ENCODE results near the gene SLC6A8.
A peak's percentile ranks its signal among the peaks of the same experiment; 100 is the strongest.

SLC6A8 gene

DNA sequence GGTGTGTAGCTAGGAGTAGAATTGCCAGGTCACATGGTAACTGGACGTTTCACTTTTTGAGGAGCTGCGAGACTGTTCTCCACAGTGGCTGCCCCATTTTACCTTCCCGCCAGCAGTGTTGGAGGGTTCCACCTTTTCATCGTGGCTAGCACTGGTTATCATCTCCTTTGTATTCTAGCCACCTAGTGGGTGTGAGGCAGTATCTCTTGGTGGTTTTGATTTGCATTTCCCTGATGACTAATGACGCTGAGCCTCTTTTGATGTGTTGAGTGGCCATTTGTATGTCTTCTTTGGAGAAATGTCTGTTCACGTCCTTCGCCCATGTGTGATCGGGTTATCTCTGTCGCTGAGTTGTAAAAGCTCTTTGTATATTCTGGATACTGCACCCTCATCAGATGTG is 47.5 kb downstream of the SLC6A8 start:
- TF ChIP-seq CTCF (conservative IDR thresholded peaks at IDR 0.05; ENCODE audit: low read depth), result no peak
- DNase-seq (ENCODE audit: low spot score), result no peak
- POLR2A ChIA-PET (ENCODE audit: low non-redundant PET), result no interaction called here
- H3K27ac ChIP-seq, result no peak overlapping the region
- CTCF ChIA-PET, result no interaction called here

DNA sequence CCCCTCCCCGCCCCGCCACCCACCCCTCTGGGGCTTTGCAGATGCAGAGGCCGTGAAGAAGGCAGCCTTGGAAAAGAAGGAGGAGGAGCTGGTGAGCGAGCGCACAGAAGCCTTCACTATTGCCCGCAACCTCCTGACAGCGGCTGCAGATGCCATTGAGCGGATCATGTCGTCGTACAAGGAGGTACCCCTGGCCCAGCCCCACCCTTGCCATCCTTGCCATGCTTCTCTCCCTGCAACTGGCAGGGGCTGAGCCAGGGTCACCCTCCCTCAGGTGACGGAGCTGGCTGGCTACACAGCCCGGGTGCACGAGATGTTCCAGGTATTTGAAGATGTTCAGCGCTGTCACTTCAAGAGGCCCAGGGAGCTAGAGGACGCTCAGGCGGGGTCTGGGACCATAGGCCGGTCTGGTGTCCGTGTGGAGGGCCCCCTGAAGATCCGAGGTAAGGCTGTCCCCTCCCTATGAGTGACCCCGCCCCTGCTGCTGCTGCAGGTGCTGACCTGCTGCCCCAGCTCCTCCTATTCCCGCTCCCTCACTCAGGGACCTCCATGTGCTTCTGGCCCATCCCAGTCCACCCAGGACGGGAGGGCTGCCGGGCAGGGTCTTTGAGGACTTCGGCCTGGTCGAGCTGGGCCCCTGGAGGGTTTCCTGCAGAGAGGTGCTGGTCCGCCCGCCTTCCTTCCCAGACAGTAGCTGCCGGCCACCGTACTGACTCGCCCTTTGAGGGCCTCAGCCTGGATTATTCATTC is 48.5 kb downstream of the SLC6A8 start:
- DNase-seq (ENCODE audit: low spot score), result no peak
- CTCF ChIA-PET, result interaction anchor here (0.6 kb wide), 1 partner anchor 12 kb away, joined by 4 read pairs; the partner anchor contains the start of gene BCAP31
- POLR2A ChIA-PET (ENCODE audit: low non-redundant PET), result no interaction called here
- TF ChIP-seq CTCF (conservative IDR thresholded peaks at IDR 0.05; ENCODE audit: low read depth), result no peak
- H3K27ac ChIP-seq, result no peak overlapping the region

GRCh38 chrX:153736871-153737441 is 49.2 kb downstream of the SLC6A8 start:
- POLR2A ChIA-PET (ENCODE audit: low non-redundant PET), result no interaction called here
- H3K27ac ChIP-seq, result no peak overlapping the region
- TF ChIP-seq CTCF (conservative IDR thresholded peaks at IDR 0.05; ENCODE audit: low read depth), result no peak
- CTCF ChIA-PET, result no interaction called here
- no peak for DNase-seq (ENCODE audit: low spot score)

GRCh38 chrX:153738056-153738605 is 50.4 kb downstream of the SLC6A8 start:
- no peak for TF ChIP-seq CTCF (conservative IDR thresholded peaks at IDR 0.05; ENCODE audit: low read depth)
- CTCF ChIA-PET, result no interaction called here
- no peak for DNase-seq (ENCODE audit: low spot score)
- POLR2A ChIA-PET (ENCODE audit: low non-redundant PET), result no interaction called here
- H3K27ac ChIP-seq, result no peak overlapping the region

DNA sequence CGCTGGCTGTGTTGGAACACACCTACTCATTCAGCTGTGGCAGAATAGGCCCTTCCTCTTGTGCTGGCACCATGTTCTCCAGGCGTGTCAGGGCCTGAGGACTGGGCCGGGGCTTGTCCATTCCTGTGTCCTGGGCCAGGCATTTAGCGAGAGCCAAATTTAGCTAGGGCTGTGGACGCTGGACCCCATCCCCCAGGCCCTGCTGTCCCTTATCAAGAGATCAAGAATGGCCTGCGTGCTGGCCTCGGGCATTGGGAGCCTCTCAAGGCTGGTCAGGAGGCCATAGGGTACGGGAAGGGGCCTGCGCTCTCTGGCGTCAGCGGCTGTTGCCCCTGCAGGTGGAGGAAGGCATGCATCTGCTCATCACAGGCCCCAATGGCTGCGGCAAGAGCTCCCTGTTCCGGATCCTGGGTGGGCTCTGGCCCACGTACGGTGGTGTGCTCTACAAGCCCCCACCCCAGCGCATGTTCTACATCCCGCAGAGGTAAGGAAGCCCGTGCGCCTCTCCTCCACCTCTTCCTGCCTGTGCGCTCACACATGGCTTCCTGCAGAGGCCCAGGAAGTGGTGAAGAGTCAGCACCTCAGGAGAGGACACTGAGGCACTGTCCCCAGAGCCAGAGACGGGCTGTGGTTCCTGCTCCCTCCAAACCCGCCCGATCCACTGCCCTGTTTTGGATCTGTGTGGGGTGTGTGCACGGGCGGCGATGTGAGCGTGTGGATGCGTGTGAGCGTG is 52.2 kb downstream of the SLC6A8 start:
- TF ChIP-seq CTCF (conservative IDR thresholded peaks at IDR 0.05; ENCODE audit: low read depth), result no peak
- POLR2A ChIA-PET (ENCODE audit: low non-redundant PET), result no interaction called here
- CTCF ChIA-PET, result interaction anchor here (0.5 to 0.6 kb wide), 3 partner anchors 38 to 1349 kb away, joined by 3 to 4 read pairs (median 3); no protein-coding TSS in a partner anchor
- peak overlapping the region; percentile 34; the same call in 1 of the 2 replicates for H3K27ac ChIP-seq
- no peak for DNase-seq (ENCODE audit: low spot score)

DNA sequence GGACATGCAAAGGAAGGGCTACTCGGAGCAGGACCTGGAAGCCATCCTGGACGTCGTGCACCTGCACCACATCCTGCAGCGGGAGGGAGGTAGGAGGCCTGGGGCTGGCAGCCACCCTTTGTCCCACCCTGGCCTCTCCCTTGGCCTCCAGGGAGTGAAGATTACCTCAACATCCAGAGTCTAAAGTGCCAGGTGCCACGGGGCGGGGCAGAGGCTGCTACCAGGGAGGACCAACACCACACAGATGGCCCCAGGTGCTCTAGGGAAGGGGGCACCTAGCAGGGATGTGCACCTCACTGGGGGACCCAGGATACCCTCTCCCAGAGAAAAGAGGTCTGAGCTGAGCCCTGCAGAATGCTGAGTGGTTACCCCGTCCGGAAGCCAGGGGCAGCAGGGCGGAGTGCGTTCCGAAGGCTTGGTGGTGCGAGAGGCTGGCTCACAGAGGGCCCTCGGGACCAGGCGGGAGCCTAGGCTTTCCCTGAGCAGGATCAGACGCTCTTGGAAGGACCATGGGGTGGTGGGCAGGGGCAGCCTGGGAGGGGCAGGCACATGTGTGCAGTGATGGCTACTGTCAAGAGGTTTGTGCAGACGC is 53.0 kb downstream of the SLC6A8 start:
- H3K27ac ChIP-seq, result no peak overlapping the region
- POLR2A ChIA-PET (ENCODE audit: low non-redundant PET), result no interaction called here
- CTCF ChIA-PET, result no interaction called here
- no peak for TF ChIP-seq CTCF (conservative IDR thresholded peaks at IDR 0.05; ENCODE audit: low read depth)
- DNase-seq (ENCODE audit: low spot score), result no peak
